NCI-H748 (cell line): ENCODE measurements around the gene SEPTIN8.

Experiments
- DNase-seq: peaks from one replicate; lab custom pipeline; 2025; ENCODE audit not compliant: unreplicated experiment; lab: John Stamatoyannopoulos, UW

The SEPTIN8 gene, protein sequence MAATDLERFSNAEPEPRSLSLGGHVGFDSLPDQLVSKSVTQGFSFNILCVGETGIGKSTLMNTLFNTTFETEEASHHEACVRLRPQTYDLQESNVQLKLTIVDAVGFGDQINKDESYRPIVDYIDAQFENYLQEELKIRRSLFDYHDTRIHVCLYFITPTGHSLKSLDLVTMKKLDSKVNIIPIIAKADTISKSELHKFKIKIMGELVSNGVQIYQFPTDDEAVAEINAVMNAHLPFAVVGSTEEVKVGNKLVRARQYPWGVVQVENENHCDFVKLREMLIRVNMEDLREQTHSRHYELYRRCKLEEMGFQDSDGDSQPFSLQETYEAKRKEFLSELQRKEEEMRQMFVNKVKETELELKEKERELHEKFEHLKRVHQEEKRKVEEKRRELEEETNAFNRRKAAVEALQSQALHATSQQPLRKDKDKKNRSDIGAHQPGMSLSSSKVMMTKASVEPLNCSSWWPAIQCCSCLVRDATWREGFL

DNA sequence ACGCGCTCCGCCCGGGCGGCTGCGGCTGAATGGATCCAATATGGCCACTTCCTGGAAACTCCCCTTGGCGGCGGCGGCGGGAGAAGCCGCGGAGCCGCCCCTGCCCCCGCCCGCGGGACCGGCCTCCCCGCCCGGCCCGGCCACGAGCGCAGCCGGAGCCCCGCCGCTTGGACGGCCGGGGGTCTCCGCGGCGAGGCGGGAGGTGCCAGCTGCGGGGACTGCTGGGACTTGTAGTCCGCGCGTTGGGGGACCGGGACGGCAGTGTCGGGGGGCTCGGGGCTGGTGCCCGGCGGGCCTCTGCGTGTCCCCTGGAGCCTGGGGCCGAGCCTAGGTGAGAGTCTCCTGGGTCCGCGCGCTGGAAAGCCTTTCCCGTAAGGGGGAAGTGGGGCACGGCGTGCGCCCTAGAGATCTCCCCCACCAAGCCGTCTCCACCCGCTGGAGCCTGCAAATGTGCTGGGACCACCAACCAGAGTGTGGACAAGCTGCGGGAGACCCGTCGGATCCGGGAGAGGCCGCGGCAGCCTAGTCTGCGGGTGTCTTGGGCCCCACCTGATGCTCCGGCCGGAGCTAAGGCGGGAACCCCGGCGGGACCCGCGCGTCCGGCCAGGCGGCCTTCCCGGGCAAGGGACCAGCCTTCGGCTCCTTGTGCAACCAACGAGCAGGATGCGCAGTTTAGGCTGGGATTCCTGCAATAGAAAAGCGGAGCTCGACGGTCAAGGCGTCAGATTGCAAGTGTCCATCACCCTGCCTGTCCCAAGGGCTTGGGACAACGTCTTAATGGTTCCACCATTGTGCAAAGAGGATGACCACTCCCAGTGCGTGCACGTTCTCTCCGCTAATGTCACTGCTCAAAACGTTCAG, at the start of gene SEPTIN8:
TSS of gene SEPTIN8 (minus strand) at position 31 of the 861 bp plus-strand sequence. CDS start 102 bp downstream, outside the sequence.
- DNase-seq, result peak; percentile 66

GRCh38 chr5:132826424-132827082, 49.5 kb upstream of the SEPTIN8 start:
- no peak for DNase-seq

DNA sequence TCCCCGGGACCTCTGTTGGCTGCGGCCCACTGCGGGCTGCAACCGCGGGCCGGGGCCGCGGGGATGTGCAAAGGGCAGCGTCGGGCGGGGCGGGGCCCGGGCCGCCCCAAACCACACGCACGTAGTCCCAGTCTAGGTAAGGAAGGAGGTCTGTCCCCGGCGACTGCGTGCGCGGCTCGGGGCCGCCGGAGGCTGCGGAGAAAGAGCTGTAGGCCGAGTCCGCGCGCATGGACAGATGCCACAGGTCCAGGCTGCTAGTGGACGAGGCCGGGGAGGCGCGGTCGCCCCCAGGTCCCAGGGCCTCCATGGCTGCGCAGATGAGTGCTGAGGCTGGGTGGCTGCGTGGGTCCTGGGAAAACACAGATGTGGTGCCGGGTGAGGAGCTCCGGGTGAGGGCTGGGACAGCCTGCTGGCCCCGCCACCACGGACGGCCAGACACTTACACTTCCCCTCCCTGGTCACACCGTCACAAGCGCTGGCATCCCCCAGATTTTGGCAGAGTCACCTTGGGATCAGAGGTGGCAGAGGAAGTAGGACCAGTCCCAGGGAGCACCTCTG, 48.9 kb upstream of the SEPTIN8 start:
- no peak for DNase-seq

GRCh38 chr5:132825033-132825833, 48.2 kb upstream of the SEPTIN8 start:
- DNase-seq, result no peak

GRCh38 chr5:132824426-132824825, 47.4 kb upstream of the SEPTIN8 start:
- no peak for DNase-seq

DNA sequence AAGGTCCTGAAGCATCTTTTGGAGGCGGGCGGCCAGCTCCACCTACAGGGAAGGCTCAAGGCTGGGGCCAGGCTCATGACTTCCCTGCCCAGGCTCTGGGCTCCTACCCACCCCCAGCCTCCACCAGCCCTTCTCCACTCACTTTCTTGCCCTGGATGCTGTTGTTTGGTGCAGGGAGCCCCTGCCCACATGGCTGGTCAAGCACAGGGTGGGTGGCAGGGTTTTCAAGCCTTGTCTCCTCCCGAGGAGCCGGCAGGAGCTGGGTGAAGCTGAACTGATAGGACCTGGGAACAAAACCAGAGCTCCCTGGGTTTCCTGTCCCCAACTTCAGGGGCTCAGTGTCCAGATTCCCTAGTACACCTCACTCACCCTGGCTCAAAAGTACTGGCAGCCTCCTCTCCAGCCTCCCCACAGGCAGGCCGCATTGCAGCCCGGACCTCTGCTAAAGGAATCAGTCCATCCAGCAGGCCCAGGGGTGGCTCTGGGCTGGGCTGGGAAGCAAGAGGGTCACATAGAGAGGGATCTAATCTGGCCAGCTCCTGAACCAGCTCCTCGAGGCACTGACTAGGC, 46.5 kb upstream of the SEPTIN8 start:
- no peak for DNase-seq

GRCh38 chr5:132822650-132823480, 45.8 kb upstream of the SEPTIN8 start:
- DNase-seq, result peak; percentile 45

- DNase-seq, result no peak
Measured at GRCh38 chr5:132821791-132822190, 44.8 kb upstream of the SEPTIN8 start.

DNA sequence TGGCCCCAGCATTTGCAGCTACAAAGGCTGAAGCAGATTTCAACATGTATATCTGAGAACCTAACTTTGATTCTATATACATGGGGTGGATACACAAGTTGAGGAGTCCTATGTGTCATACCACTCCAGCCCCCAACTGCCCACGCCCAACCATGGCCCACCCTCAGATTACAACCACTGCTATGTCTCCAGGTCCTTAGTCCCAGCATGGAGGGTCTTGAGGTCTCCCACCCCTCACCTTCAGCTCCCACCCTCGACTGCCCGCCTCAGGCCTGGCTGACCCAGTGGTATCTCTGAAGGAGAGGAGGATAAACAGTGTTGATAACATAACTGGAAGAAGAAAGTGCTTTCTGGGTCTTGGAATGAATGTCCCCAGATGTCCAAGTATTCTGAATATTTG, 44.3 kb upstream of the SEPTIN8 start:
- DNase-seq, result no peak

- peak; percentile 91 for DNase-seq
Measured at GRCh38 chr5:132820162-132820754, 43.2 kb upstream of the SEPTIN8 start.

DNA sequence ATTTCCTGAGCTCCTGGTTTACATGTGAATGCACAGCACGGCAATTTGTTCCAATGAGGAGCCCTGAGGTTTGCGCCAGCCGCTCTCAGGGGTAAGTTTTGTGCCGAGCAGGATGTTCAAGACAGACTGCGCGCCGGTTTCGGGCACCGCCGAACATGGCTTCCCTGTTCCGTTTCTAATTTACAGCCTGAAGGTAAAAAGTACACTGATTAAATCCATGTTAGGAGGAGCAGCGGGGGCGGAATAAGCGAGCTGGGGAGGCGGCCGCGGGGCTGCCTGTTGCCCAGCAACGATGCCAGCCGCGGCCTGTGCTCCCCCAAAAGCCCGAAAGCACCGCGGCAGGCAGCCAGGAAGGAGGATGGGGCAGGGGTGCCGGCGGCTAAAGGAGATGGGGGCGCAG, 42.4 kb upstream of the SEPTIN8 start:
- no peak for DNase-seq

DNA sequence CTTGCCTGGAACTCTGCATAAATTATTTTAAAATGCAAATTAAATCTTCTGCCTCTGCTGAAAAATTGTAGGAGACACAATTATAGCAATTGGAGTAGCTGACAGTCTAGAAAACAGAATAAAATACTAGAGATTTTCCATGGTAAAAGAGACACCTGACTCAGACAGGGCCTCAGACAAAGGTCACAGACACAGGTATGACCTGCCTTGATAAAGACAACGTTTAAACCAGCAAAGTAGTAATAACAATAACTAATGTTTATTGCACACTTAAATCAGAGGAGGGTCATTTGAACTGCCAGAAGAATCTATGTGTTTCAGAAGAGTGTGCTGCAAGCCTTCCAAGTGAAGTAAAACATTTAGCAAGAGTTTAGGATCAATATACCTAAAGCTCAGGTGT, 40.0 kb upstream of the SEPTIN8 start:
- no peak for DNase-seq

GRCh38 chr5:132816554-132816953, 39.5 kb upstream of the SEPTIN8 start:
- no peak for DNase-seq

- no peak for DNase-seq
Measured at GRCh38 chr5:132816083-132816482, 39.0 kb upstream of the SEPTIN8 start.

DNA sequence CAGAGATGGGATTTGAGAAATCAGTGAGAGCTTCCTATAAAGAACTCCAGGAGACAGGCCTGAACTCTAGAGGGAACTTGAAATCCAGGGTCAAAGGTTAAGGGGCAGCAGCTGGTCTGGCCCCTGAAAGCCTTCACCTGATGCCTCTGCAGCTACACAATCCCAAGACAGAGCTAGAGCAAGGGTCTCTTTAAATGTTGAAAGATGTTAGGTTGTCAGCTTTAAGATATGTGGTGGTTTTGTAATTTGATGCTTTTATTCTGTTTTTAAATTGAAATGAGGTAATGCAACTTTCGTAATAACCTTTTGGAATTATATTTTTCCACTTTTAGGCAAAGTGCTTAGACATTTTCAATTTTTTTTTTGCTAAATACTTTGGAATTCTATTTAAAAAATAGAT, 38.4 kb upstream of the SEPTIN8 start:
- DNase-seq, result no peak

GRCh38 chr5:132814503-132815294, 37.7 kb upstream of the SEPTIN8 start:
- DNase-seq, result no peak

- DNase-seq, result peak; percentile 73
Measured at GRCh38 chr5:132813599-132814502, 36.8 kb upstream of the SEPTIN8 start.
